ENCODE data around the gene ZFPM1. TPM values are rescaled to one million over a fixed set of nuclear protein-coding genes. Genes with fewer than 3 reads are reported as not detected.

The ZFPM1 gene
- total RNA-seq, 1 donor from 2014 or later: 0.52 TPM

DNA sequence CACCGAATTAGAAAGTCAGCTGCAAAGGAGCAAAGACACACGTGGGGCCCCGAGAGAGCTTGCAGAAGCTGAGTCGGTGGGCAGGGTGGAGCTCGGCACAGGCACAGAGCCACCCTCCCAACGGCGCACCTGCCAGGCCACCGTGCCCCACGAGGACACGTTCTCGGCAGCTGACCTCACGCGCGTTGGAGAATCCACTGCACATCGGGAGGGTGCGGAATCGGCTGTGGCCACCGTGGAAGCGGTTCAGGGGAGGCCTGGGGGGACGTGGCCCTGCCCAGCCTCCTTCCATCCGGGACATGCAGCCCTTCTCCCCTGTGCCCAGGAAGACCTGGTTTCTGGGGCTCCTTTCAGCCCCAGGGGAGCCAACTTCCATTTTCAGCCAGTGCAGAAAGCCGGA lies 20.9 kb upstream of the ZFPM1 start:
- Histone ChIP-seq H3K4me1 (ENCODE audit: control insufficient read depth in 3 of 3, insufficient read depth in 3 of 3, low read length in 3 of 3) (peaks cover 10 to 12% (median 11%) of the 10 kb centered on the region in 3 donors), H3K27ac (ENCODE audit: low read depth, low read length) (no peak overlapping the region), H3K4me3 (ENCODE audit: low read length in 3 of 3) (no peak overlapping the region), H3K9me3 (ENCODE audit: control insufficient read depth in 3 of 3, low read length in 3 of 3) (no peaks in the 10 kb centered on the region), H3K27me3 (ENCODE audit: control insufficient read depth in 3 of 3, insufficient read depth in 3 of 3, low read length in 3 of 3) (peaks cover 34 to 47% (median 44%) of the 10 kb centered on the region in 3 donors), H3K36me3 (ENCODE audit: control insufficient read depth in 3 of 3, insufficient read depth in 3 of 3, low read length in 3 of 3) (no peaks in the 10 kb centered on the region), H3K9ac (ENCODE audit: low read depth in 1 of 3, low read length in 3 of 3) (no peak overlapping the region)

DNA sequence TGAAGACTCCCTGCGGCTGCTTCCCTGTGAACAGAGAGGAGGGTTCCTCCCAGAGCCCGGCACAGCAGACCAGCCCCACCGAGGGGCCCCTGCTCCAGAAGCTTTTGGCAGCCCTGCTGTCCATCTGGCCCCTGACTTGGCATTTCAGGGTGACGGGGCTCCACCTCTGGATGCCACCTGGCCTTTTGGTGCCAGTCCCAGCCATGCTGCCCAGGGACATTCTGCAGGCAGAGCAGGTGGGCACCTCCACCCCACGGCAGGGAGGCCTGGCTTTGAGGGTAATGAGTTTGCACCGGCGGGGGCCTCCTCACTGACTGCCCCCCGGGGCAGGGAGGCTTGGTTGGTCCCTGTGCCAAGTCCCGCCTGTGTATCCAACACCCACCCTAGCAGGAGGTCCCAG lies 20.3 kb upstream of the ZFPM1 start:
- peaks cover 34 to 47% (median 44%) of the 10 kb centered on the region in 3 donors for H3K27me3 ChIP-seq (ENCODE audit: control insufficient read depth in 3 of 3, insufficient read depth in 3 of 3, low read length in 3 of 3)
- no peaks in the 10 kb centered on the region for H3K36me3 ChIP-seq (ENCODE audit: control insufficient read depth in 3 of 3, insufficient read depth in 3 of 3, low read length in 3 of 3)
- H3K9me3 ChIP-seq (ENCODE audit: control insufficient read depth in 3 of 3, low read length in 3 of 3): no peaks in the 10 kb centered on the region

GRCh38 chr16:88433632-88434352 lies 19.3 kb upstream of the ZFPM1 start:
- H3K36me3 ChIP-seq (ENCODE audit: control insufficient read depth in 3 of 3, insufficient read depth in 3 of 3, low read length in 3 of 3): no peaks in the 10 kb centered on the region
- H3K9me3 ChIP-seq (ENCODE audit: control insufficient read depth in 3 of 3, low read length in 3 of 3): no peaks in the 10 kb centered on the region
- H3K27me3 ChIP-seq (ENCODE audit: control insufficient read depth in 3 of 3, insufficient read depth in 3 of 3, low read length in 3 of 3): peaks cover 34 to 49% (median 47%) of the 10 kb centered on the region in 3 donors
- H3K27ac ChIP-seq (ENCODE audit: low read depth, low read length): no peak overlapping the region
- no peak overlapping the region for H3K9ac ChIP-seq (ENCODE audit: low read depth in 1 of 3, low read length in 3 of 3)
- peaks cover 10 to 12% (median 11%) of the 10 kb centered on the region in 3 donors for H3K4me1 ChIP-seq (ENCODE audit: control insufficient read depth in 3 of 3, insufficient read depth in 3 of 3, low read length in 3 of 3)
- no peak overlapping the region for H3K4me3 ChIP-seq (ENCODE audit: low read length in 3 of 3)

More for the DNA sequence above, 20.3 kb upstream of the ZFPM1 start:
- H3K4me3 ChIP-seq (ENCODE audit: low read length in 3 of 3): no peak overlapping the region
- peaks cover 10 to 12% (median 11%) of the 10 kb centered on the region in 3 donors for H3K4me1 ChIP-seq (ENCODE audit: control insufficient read depth in 3 of 3, insufficient read depth in 3 of 3, low read length in 3 of 3)
- H3K9ac ChIP-seq (ENCODE audit: low read depth in 1 of 3, low read length in 3 of 3): no peak overlapping the region
- no peak overlapping the region for H3K27ac ChIP-seq (ENCODE audit: low read depth, low read length)

GRCh38 chr16:88434353-88434690 lies 18.8 kb upstream of the ZFPM1 start:
- H3K4me3 ChIP-seq (ENCODE audit: low read length in 3 of 3): no peak overlapping the region
- H3K9me3 ChIP-seq (ENCODE audit: control insufficient read depth in 3 of 3, low read length in 3 of 3): no peaks in the 10 kb centered on the region
- H3K27me3 ChIP-seq (ENCODE audit: control insufficient read depth in 3 of 3, insufficient read depth in 3 of 3, low read length in 3 of 3): peaks cover 34 to 46% (median 44%) of the 10 kb centered on the region in 3 donors
- H3K4me1 ChIP-seq (ENCODE audit: control insufficient read depth in 3 of 3, insufficient read depth in 3 of 3, low read length in 3 of 3): peaks cover 10 to 12% (median 11%) of the 10 kb centered on the region in 3 donors
- no peak overlapping the region for H3K27ac ChIP-seq (ENCODE audit: low read depth, low read length)
- no peak overlapping the region for H3K9ac ChIP-seq (ENCODE audit: low read depth in 1 of 3, low read length in 3 of 3)
- H3K36me3 ChIP-seq (ENCODE audit: control insufficient read depth in 3 of 3, insufficient read depth in 3 of 3, low read length in 3 of 3): no peaks in the 10 kb centered on the region

DNA sequence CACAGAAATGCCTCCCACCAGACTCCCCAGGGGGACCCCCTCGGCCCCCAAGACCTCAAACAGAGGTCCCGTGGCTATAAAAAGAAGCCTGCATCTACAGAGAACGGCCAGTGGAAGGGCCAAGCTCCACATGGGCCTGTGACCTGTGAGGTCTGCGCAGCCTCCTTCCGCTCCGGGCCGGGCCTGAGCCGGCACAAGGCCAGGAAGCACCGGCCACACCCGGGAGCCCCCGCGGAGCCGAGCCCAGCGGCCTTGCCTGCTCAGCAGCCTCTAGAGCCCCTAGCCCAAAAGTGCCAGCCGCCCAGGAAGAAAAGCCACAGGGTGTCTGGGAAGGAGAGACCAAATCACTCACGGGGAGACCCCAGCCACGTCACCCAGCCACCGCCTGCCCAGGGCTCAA lies 18.3 kb upstream of the ZFPM1 start:
- no peak overlapping the region for H3K9ac ChIP-seq (ENCODE audit: low read depth in 1 of 3, low read length in 3 of 3)
- no peaks in the 10 kb centered on the region for H3K36me3 ChIP-seq (ENCODE audit: control insufficient read depth in 3 of 3, insufficient read depth in 3 of 3, low read length in 3 of 3)
- no peak overlapping the region for H3K27ac ChIP-seq (ENCODE audit: low read depth, low read length)
- no peak overlapping the region for H3K4me3 ChIP-seq (ENCODE audit: low read length in 3 of 3)
- H3K27me3 ChIP-seq (ENCODE audit: control insufficient read depth in 3 of 3, insufficient read depth in 3 of 3, low read length in 3 of 3): peaks cover 32 to 46% (median 43%) of the 10 kb centered on the region in 3 donors
- peaks cover 10 to 12% (median 10%) of the 10 kb centered on the region in 3 donors for H3K4me1 ChIP-seq (ENCODE audit: control insufficient read depth in 3 of 3, insufficient read depth in 3 of 3, low read length in 3 of 3)
- H3K9me3 ChIP-seq (ENCODE audit: control insufficient read depth in 3 of 3, low read length in 3 of 3): no peaks in the 10 kb centered on the region

GRCh38 chr16:88435437-88436355 lies 17.4 kb upstream of the ZFPM1 start:
- Histone ChIP-seq H3K9ac (ENCODE audit: low read depth in 1 of 3, low read length in 3 of 3) (no peak overlapping the region), H3K27me3 (ENCODE audit: control insufficient read depth in 3 of 3, insufficient read depth in 3 of 3, low read length in 3 of 3) (peaks cover 26 to 39% (median 35%) of the 10 kb centered on the region in 3 donors), H3K9me3 (ENCODE audit: control insufficient read depth in 3 of 3, low read length in 3 of 3) (no peaks in the 10 kb centered on the region), H3K4me3 (ENCODE audit: low read length in 3 of 3) (no peak overlapping the region), H3K36me3 (ENCODE audit: control insufficient read depth in 3 of 3, insufficient read depth in 3 of 3, low read length in 3 of 3) (no peaks in the 10 kb centered on the region), H3K27ac (ENCODE audit: low read depth, low read length) (no peak overlapping the region), H3K4me1 (ENCODE audit: control insufficient read depth in 3 of 3, insufficient read depth in 3 of 3, low read length in 3 of 3) (peaks cover 7 to 12% (median 8%) of the 10 kb centered on the region in 3 donors)

DNA sequence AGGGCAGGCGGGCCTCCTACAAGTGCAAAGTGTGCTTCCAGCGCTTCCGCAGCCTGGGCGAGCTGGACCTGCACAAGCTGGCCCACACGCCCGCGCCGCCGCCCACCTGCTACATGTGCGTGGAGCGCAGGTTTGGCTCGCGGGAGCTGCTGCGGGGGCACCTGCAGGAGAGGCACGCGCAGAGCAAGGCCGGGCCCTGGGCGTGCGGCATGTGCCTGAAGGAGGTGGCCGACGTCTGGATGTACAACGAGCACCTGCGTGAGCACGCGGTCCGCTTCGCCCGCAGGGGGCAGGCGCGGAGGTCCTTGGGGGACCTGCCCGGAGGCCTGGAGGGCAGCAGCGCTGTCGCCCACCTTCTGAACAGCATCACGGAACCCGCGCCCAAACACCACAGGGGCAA lies 16.3 kb upstream of the ZFPM1 start:
- Histone ChIP-seq H3K9ac (ENCODE audit: low read depth in 1 of 3, low read length in 3 of 3) (no peak overlapping the region), H3K27me3 (ENCODE audit: control insufficient read depth in 3 of 3, insufficient read depth in 3 of 3, low read length in 3 of 3) (peaks cover 15 to 31% (median 24%) of the 10 kb centered on the region in 3 donors), H3K9me3 (ENCODE audit: control insufficient read depth in 3 of 3, low read length in 3 of 3) (no peaks in the 10 kb centered on the region), H3K4me1 (ENCODE audit: control insufficient read depth in 3 of 3, insufficient read depth in 3 of 3, low read length in 3 of 3) (peaks cover 0 to 2% (median 0%) of the 10 kb centered on the region in 3 donors), H3K4me3 (ENCODE audit: low read length in 3 of 3) (no peak overlapping the region), H3K36me3 (ENCODE audit: control insufficient read depth in 3 of 3, insufficient read depth in 3 of 3, low read length in 3 of 3) (no peaks in the 10 kb centered on the region), H3K27ac (ENCODE audit: low read depth, low read length) (no peak overlapping the region)

DNA sequence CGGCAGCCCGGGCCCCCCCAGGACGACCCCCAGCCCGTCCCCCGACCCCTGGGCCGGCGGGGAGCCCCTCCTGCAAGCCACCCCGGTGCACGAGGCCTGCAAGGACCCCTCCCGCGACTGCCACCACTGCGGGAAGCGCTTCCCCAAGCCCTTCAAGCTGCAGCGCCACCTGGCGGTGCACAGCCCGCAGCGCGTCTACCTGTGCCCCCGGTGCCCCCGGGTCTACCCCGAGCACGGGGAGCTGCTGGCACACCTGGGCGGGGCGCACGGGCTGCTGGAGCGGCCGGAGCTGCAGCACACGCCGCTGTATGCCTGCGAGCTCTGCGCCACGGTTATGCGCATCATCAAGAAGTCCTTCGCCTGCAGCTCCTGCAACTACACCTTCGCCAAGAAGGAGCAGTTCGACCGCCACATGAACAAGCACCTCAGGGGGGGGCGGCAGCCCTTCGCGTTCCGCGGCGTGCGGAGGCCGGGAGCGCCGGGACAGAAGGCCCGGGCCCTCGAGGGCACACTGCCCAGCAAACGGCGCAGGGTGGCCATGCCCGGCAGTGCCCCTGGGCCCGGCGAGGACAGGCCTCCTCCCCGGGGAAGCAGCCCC lies 15.6 kb upstream of the ZFPM1 start:
- Histone ChIP-seq H3K36me3 (ENCODE audit: control insufficient read depth in 3 of 3, insufficient read depth in 3 of 3, low read length in 3 of 3) (no peaks in the 10 kb centered on the region), H3K4me3 (ENCODE audit: low read length in 3 of 3) (no peak overlapping the region), H3K4me1 (ENCODE audit: control insufficient read depth in 3 of 3, insufficient read depth in 3 of 3, low read length in 3 of 3) (no peaks in the 10 kb centered on the region), H3K27me3 (ENCODE audit: control insufficient read depth in 3 of 3, insufficient read depth in 3 of 3, low read length in 3 of 3) (peaks cover 8 to 26% (median 17%) of the 10 kb centered on the region in 3 donors), H3K27ac (ENCODE audit: low read depth, low read length) (no peak overlapping the region), H3K9me3 (ENCODE audit: control insufficient read depth in 3 of 3, low read length in 3 of 3) (no peaks in the 10 kb centered on the region), H3K9ac (ENCODE audit: low read depth in 1 of 3, low read length in 3 of 3) (no peak overlapping the region)

GRCh38 chr16:88438084-88438870 lies 14.8 kb upstream of the ZFPM1 start:
- H3K27ac ChIP-seq (ENCODE audit: low read depth, low read length): no peak overlapping the region
- no peaks in the 10 kb centered on the region for H3K9me3 ChIP-seq (ENCODE audit: control insufficient read depth in 3 of 3, low read length in 3 of 3)
- no peaks in the 10 kb centered on the region for H3K36me3 ChIP-seq (ENCODE audit: control insufficient read depth in 3 of 3, insufficient read depth in 3 of 3, low read length in 3 of 3)
- H3K4me1 ChIP-seq (ENCODE audit: control insufficient read depth in 3 of 3, insufficient read depth in 3 of 3, low read length in 3 of 3): peaks cover 2 to 7% (median 6%) of the 10 kb centered on the region in 3 donors
- H3K9ac ChIP-seq (ENCODE audit: low read depth in 1 of 3, low read length in 3 of 3): no peak overlapping the region
- H3K4me3 ChIP-seq (ENCODE audit: low read length in 3 of 3): no peak overlapping the region
- peaks cover under 1 to 24% (median 16%) of the 10 kb centered on the region in 3 donors for H3K27me3 ChIP-seq (ENCODE audit: control insufficient read depth in 3 of 3, insufficient read depth in 3 of 3, low read length in 3 of 3)
